B cell (primary cell): Measurements from ENCODE around the gene IRX4. TPM values are rescaled to one million over a fixed set of nuclear protein-coding genes. Genes with fewer than 3 reads are reported as not detected.

Experiments
- ATAC-seq: fragments of 200-7000 bp; cut with Tn5 transposase; one replicate; pipeline ENCODE4 v1.10.0; 2021; ENCODE audit warnings: low read depth, mild to moderate bottlenecking, moderate number of reproducible peaks, moderate library complexity
- CTCF ChIA-PET: fragments of 350-600 bp; sonication (Branson Sonifier 250); formaldehyde crosslinking; loops from one replicate; lab custom pipeline; 2021; ENCODE audit warnings: antibody characterized with exemption, inconsistent platforms; lab: Charles Lee
- POLR2A ChIA-PET: fragments of 350-600 bp; sonication (Branson Sonifier 250); formaldehyde crosslinking; loops from one replicate; lab custom pipeline; 2021; ENCODE audit warnings: antibody characterized with exemption; lab: Charles Lee
- DNase-seq: peaks from one replicate; pipeline ENCODE4 v3.0.0; 2013
- H2AFZ ChIP-seq: 2 replicates; pipeline ENCODE4 v1.6.1; 2012; ENCODE audit warnings: mild to moderate bottlenecking, low read depth, low read length; ENCODE audit not compliant: insufficient read depth, poor library complexity, severe bottlenecking
- H3K27ac ChIP-seq, 2 donors: 1 replicate in 1 of 2; 2 replicates in 1 of 2; pipeline ENCODE4 v1.5.1; 2012 to 2013; ENCODE audit warnings: low read length in 2 of 2, mild to moderate bottlenecking in 2 of 2, moderate library complexity in 1 of 2
- H3K27me3 ChIP-seq, 4 experiments: fragments of 200-600 bp in 1 of 4; sonication (generic) in 1 of 4; replicated peaks in 1 of 4; 1 replicate in 2 of 4; 2 replicates in 2 of 4; pipeline versions ENCODE4 v1.6.1 to v1.7.0; 2013 to 2016; ENCODE audit warnings: low read length in 3 of 4, mild to moderate bottlenecking in 2 of 4, mixed read lengths in 1 of 4, moderate library complexity in 1 of 4; ENCODE audit not compliant: insufficient read depth in 4 of 4, control insufficient read depth in 3 of 4; ENCODE audit errors: control extremely low read depth in 1 of 4
- H3K36me3 ChIP-seq, 2 experiments: replicated peaks in 1 of 2; 1 replicate in 1 of 2; 2 replicates in 1 of 2; pipeline versions ENCODE4 v1.6.1 to v1.7.1; 2013; ENCODE audit warnings: low read length in 1 of 2; ENCODE audit not compliant: insufficient read depth in 2 of 2, control insufficient read depth in 1 of 2; ENCODE audit errors: control extremely low read depth in 1 of 2, extremely low read depth in 1 of 2
- H3K4me1 ChIP-seq, 2 donors: fragments of 200-600 bp in 1 of 2; sonication (generic) in 1 of 2; 1 replicate in 1 of 2; 2 replicates in 1 of 2; pipeline versions ENCODE4 v1.5.1 to v1.6.1; 2013 to 2017; ENCODE audit warnings: low read length in 2 of 2; ENCODE audit not compliant: control insufficient read depth in 2 of 2, insufficient read depth in 2 of 2
- H3K4me2 ChIP-seq: replicated peaks from 2 replicates; pipeline ENCODE3; 2012; ENCODE audit warnings: mild to moderate bottlenecking, low read depth, low read length; ENCODE audit not compliant: poor library complexity, severe bottlenecking
- H3K4me3 ChIP-seq, 5 experiments: fragments of 200-600 bp in 1 of 5; sonication (generic) in 1 of 5; 1 replicate in 3 of 5; 2 replicates in 2 of 5; pipeline versions ENCODE4 v1.5.1 to v1.7.0; 2011 to 2016; ENCODE audit warnings: low read length in 4 of 5, mild to moderate bottlenecking in 4 of 5, low read depth in 2 of 5, control low read depth in 1 of 5, moderate library complexity in 1 of 5; ENCODE audit not compliant: insufficient read depth in 1 of 5; ENCODE audit errors: control extremely low read depth in 1 of 5, extremely low read depth in 1 of 5
- H3K79me2 ChIP-seq: fragments of 200-600 bp; sonication (generic); one replicate; pipeline ENCODE4 v1.6.0; 2016; ENCODE audit warnings: low read length; ENCODE audit not compliant: control insufficient read depth, insufficient read depth
- H3K9ac ChIP-seq: fragments of 200-600 bp; sonication (generic); 2 replicates; pipeline ENCODE4 v1.6.1; 2017; ENCODE audit warnings: mild to moderate bottlenecking, low read length, moderate library complexity
- H3K9me3 ChIP-seq, 3 donors: one replicate each; pipeline versions ENCODE4 v1.6.1 to v1.7.1; 2013; ENCODE audit warnings: low read length in 2 of 3; ENCODE audit not compliant: control insufficient read depth in 2 of 3, insufficient read depth in 1 of 3; ENCODE audit errors: control extremely low read depth in 1 of 3
- H4K20me1 ChIP-seq: 2 replicates; pipeline ENCODE4 v1.6.0; 2012; ENCODE audit warnings: mild to moderate bottlenecking, low read length; ENCODE audit not compliant: insufficient read depth, control insufficient read depth, poor library complexity, severe bottlenecking
- H3K27ac Mint-ChIP-seq: one replicate; pipeline ENCODE4 v1.8.0; 2021; ENCODE audit warnings: mixed read lengths
- H3K27me3 Mint-ChIP-seq: one replicate; pipeline ENCODE4 v1.8.0; 2021; ENCODE audit warnings: mixed read lengths
- H3K4me1 Mint-ChIP-seq: one replicate; pipeline ENCODE4 v1.8.0; 2021; ENCODE audit warnings: mixed read lengths
- H3K4me3 Mint-ChIP-seq: one replicate; pipeline ENCODE4 v1.8.0; 2021; ENCODE audit warnings: mixed read lengths
- H3K9me3 Mint-ChIP-seq: one replicate; pipeline ENCODE4 v1.8.0; 2022; ENCODE audit warnings: mixed read lengths; ENCODE audit not compliant: insufficient read depth
- EZH2 ChIP-seq: IDR thresholded peaks from 2 replicates; pipeline ENCODE4 v1.6.1; 2012; ENCODE audit warnings: borderline replicate concordance, low read depth, mild to moderate bottlenecking, moderate library complexity, low read length; ENCODE audit not compliant: insufficient read depth, poor library complexity, severe bottlenecking
- WGBS: methylation state at CpG from one replicate; pipeline ENCODE4 v1.1.5; 2013; ENCODE audit warnings: missing lambda C conversion rate; ENCODE audit not compliant: insufficient coverage; 5-methylcytosine and 5-hydroxymethylcytosine counted together
- intact Hi-C: fragments of 100-400 bp; cut with micrococcal nuclease; formaldehyde crosslinking; loops from one replicate; pipeline ENCODE4 v1.10.0; 2022
- polyA plus RNA-seq: library from polyadenylated mRNA; depleted of rRNA; stranded (reverse); fragments of >200 nt; gene quantifications from 2 replicates; pipeline ENCODE4 v1.2.3, GENCODE V29; 2012
- total RNA-seq, 2 donors: library from RNA; stranded (reverse); fragments of 120-200 nt in 1 of 2; gene quantifications; 1 replicate in 1 of 2; 2 replicates in 1 of 2; pipeline versions ENCODE4 v1.2.3 to v1.2.4, GENCODE V29; 2013 to 2022
- TF ChIP-seq, protein P1 (sequence below): fragments of 200-600 bp; IDR thresholded peaks from one replicate; pipeline ENCODE4 v1.8.0; 2022; ENCODE audit warnings: antibody characterized with exemption, mild to moderate bottlenecking

IRX4 gene
- total and polyA plus RNA-seq, 2 donors (not counting 1 experiment from before 2014, with no cell fraction given) = not detected

DNA sequence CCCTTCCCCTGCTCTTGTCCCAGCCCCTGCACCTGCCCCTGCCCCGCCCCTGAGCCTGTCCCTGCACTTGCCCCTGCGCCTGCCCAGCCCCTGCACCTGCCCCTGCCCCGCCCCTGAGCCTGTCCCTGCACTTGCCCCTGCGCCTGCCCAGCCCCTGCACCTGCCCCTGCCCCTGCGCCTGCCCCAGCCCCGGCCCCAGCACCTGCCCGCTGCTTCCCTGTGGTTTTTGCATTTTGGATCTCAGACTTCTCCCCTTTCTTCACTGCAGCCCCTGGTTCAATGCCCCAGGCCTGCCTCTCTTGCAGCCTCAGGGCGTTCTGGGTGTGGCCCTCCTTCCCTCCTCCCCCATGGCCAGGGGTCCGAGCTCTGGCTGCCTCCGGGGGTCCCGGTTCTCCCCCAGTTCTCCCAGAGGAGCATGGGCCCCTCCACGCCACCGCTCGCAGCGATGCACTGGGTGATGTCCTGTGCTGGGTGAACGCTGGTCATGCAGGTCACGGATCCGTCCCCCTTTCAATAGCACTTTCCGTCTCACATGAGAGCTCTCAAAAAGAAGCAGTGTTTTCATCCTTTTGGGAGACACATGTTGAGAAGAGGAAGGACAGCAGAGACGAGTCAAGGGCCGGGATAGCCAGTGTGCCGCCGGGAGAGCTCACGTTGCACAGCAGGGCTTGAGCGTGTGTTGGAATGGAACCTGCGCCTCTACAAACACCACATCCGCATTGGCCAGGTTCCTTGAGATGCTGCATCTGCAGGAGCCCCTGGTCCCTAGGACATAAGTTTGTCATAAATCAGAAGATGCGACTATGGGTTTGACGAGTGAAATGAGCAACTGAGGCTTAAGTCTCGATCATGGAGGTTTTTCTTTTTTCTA lies 44.0 kb upstream of the IRX4 start:
- ATAC-seq (no peak), DNase-seq (no peak)
- Histone ChIP-seq H3K9me3 (peaks cover 0 to 4% (median 0%) of the 10 kb centered on the region in 3 donors), H4K20me1 (no peaks in the 10 kb centered on the region), H3K9ac (no peak overlapping the region), H3K27me3 (peaks cover 0 to 37% (median 13%) of the 10 kb centered on the region in 4 experiments), H3K4me1 (peaks cover 4 to 15% of the 10 kb centered on the region in 2 donors), H3K4me2 (no peak overlapping the region), H3K36me3 (no peaks in the 10 kb centered on the region), H2AFZ (no peak overlapping the region), H3K4me3 (no peak overlapping the region), H3K27ac (no peak overlapping the region), H3K79me2 (no peaks in the 10 kb centered on the region)
- Mint-ChIP-seq H3K9me3 (no peaks in the 10 kb centered on the region), H3K27me3 (peaks cover 6% of the 10 kb centered on the region), H3K4me3 (no peak overlapping the region), H3K27ac (no peak overlapping the region), H3K4me1 (peaks cover 2% of the 10 kb centered on the region)
- intact Hi-C loops = no loop called here
- TF ChIP-seq, protein P1, sequence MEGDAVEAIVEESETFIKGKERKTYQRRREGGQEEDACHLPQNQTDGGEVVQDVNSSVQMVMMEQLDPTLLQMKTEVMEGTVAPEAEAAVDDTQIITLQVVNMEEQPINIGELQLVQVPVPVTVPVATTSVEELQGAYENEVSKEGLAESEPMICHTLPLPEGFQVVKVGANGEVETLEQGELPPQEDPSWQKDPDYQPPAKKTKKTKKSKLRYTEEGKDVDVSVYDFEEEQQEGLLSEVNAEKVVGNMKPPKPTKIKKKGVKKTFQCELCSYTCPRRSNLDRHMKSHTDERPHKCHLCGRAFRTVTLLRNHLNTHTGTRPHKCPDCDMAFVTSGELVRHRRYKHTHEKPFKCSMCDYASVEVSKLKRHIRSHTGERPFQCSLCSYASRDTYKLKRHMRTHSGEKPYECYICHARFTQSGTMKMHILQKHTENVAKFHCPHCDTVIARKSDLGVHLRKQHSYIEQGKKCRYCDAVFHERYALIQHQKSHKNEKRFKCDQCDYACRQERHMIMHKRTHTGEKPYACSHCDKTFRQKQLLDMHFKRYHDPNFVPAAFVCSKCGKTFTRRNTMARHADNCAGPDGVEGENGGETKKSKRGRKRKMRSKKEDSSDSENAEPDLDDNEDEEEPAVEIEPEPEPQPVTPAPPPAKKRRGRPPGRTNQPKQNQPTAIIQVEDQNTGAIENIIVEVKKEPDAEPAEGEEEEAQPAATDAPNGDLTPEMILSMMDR = no peak
- TF ChIP-seq EZH2 = no peak
- ChIA-PET POLR2A (no interaction called here), CTCF (no interaction called here)
- 84% methylated on average over 24 of the region's 30 CpGs for WGBS

DNA sequence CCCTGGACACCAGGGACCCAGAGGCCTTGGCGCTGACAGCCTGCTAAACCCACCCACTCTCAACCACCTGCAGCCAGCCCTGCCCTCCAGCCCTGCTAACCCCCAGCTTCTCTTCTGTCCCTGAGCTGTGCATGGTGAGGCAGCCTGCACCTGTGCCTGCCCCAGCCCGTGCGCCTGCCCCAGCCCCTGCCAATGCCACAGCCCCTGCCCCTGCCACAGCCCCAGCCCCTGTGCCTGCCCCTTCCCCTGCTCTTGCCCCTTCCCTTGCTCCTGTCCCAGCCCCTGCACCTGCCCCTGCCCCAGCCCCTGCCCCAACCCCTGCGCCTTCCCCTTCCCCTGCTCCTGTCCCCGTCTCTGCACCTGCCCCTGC lies 43.3 kb upstream of the IRX4 start:
- H3K27ac Mint-ChIP-seq = no peak overlapping the region
- peaks cover 4 to 14% of the 10 kb centered on the region in 2 donors for H3K4me1 ChIP-seq
- H3K4me3 Mint-ChIP-seq = no peak overlapping the region
- POLR2A ChIA-PET = no interaction called here
- peaks cover 0 to 4% (median 0%) of the 10 kb centered on the region in 3 donors for H3K9me3 ChIP-seq
- WGBS = 60% methylated on average over 1 of the region's 5 CpGs
- no peaks in the 10 kb centered on the region for H4K20me1 ChIP-seq
- H3K27me3 ChIP-seq = peaks cover 0 to 31% (median 11%) of the 10 kb centered on the region in 4 experiments
- H3K9ac ChIP-seq = no peak overlapping the region
- H2AFZ ChIP-seq = no peak overlapping the region
- H3K4me2 ChIP-seq = no peak overlapping the region
- H3K27me3 Mint-ChIP-seq = peaks cover 6% of the 10 kb centered on the region
- H3K79me2 ChIP-seq = no peaks in the 10 kb centered on the region
- no peaks in the 10 kb centered on the region for H3K4me1 Mint-ChIP-seq
- CTCF ChIA-PET = no interaction called here
- no peaks in the 10 kb centered on the region for H3K9me3 Mint-ChIP-seq
- no peak overlapping the region for H3K27ac ChIP-seq
- intact Hi-C loops = no loop called here
- TF ChIP-seq, protein P1 = no peak
- no peak for TF ChIP-seq EZH2
- no peak for DNase-seq
- H3K36me3 ChIP-seq = no peaks in the 10 kb centered on the region
- ATAC-seq = no peak
- H3K4me3 ChIP-seq = no peak overlapping the region
